GM21576 (cell line): ENCODE results near the gene ZNF33A.
"Not testable (repeated sequence)": the region's sequence is repeated elsewhere in the genome, so short reads cannot be mapped to it uniquely, and the experiment has no call there.

Source experiments
- ATAC-seq: cut with Tn5 transposase; IDR thresholded peaks from one replicate; pipeline ENCODE4 v1.9.1; 2021; ENCODE audit warnings: mild to moderate bottlenecking, moderate library complexity; ENCODE audit not compliant: unreplicated experiment

ZNF33A gene

DNA sequence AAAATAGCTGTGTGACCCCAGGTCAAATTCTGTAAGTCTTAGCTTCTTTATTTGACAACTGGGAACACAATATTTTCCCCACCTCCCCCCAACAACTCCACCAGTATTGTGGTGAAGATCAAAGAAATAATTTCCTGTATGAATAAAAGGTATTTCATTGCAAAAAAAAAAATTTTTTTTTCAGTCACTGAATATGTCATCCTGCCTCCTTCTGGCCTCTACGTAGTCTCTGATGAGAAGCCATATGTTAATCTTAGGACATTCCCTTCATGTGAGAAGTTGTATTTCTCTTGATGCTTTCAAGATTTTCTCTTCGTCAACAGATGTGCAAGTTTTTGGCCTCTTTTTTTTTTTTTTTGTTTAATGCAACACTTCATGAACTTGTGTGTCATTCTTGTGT, 33.0 kb downstream of the ZNF33A start:
- no peak for ATAC-seq

DNA sequence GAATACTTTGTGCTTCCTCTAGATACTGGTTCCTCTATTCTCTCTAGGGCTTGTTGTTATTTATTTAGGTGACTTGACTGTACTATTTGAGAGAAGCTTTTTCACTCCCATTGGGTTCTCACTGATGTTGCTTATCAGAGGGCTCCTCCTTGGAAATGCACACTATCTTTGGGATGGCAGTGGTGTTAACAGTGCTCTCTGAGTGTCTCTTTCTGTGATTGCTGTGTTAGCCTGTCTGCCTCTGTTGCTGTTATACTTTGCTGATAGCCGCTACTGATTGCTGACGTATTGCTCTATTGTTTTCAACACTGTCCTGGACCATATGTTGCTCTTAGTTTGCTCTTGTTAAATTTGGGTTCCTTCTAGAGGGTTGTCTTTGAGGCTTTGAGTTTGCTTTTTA, 34.7 kb downstream of the ZNF33A start:
- ATAC-seq: no peak

DNA sequence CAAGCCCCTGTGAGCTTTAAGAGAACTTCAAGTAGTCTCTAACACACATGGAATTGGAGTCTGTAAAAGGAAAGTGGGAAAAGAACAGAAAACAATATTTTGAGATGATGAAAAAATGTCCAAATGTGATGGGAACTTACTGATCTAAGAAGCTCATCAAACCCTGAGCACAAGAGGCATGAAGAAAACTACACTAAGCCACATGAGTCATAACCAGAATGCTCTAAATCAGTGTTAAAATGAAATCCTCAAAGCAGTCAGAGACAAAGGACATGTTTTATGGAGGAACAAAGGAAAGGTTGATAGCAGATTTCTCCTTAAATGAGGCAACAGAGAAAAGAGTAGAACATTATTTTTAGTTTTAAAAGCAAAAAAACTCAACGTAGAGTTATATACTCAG, 37.2 kb downstream of the ZNF33A start:
- ATAC-seq: no peak

DNA sequence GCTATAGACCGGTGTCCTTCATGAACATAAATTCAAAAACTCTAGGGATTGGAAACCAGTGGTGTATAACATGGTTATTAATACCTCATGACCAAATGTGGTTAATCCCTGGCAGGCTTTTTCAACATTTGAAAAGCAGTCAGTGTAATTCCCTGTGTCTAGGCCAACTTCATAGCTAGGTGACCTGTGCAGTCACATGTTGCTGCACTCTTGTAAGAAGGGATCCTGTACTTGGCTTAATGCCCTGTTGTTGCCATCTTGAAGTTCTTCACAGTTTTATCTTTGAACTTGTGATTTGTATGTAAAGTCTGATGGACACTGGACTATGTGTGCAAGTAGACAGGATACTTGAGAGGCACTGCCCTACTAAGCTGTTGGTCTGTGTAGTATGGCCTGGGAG, 39.7 kb downstream of the ZNF33A start:
- no peak for ATAC-seq

DNA sequence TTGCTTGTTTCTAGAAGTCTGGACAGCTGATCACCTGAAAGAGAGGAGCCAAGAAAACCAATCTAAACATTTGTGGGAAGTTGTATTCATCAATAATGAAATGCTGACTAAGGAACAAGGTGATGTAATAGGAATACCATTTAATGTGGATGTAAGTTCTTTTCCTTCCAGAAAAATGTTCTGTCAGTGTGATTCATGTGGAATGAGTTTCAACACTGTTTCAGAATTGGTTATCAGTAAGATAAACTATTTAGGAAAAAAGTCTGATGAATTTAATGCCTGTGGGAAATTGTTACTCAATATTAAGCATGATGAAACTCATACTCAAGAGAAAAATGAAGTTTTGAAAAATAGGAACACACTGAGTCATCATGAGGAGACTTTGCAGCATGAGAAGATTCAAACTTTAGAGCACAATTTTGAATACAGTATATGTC, 43.9 kb downstream of the ZNF33A start:
- ATAC-seq: no peak

DNA sequence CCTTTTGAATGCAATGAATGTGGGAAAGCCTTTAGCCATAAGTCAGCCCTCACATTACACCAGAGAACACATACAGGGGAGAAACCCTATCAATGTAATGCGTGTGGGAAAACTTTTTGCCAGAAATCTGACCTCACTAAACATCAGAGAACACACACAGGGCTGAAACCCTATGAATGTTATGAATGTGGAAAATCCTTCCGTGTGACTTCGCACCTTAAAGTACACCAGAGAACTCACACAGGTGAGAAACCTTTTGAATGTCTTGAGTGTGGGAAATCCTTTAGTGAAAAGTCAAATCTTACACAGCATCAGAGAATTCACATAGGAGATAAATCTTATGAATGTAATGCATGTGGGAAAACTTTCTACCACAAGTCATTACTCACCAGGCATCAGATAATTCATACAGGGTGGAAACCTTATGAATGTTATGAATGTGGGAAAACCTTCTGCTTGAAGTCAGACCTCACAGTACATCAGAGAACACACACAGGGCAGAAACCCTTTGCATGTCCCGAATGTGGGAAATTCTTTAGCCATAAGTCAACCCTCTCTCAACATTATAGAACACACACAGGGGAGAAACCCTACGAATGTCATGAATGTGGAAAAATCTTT, 44.9 kb downstream of the ZNF33A start:
- ATAC-seq: not testable (repeated sequence)

DNA sequence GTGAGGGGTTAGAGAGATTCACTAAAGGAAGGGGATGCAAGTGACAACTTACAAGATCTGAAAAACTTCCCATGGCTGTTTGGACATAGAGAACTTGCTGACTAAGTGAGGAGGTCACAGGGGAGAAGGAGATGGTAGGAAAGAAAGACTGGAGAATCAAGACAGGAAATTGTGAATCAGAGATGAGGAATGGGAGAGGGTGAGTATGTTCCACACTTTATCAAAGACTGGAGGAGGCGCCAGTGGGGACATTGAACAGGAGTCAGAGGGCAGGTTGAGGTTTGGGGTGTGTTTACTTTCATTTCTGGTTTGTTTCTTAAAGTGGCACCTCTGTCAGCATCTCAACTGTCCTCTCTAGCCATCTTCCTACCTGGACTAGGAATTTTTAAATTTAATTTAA, 59.2 kb downstream of the ZNF33A start:
- not testable (repeated sequence) for ATAC-seq

DNA sequence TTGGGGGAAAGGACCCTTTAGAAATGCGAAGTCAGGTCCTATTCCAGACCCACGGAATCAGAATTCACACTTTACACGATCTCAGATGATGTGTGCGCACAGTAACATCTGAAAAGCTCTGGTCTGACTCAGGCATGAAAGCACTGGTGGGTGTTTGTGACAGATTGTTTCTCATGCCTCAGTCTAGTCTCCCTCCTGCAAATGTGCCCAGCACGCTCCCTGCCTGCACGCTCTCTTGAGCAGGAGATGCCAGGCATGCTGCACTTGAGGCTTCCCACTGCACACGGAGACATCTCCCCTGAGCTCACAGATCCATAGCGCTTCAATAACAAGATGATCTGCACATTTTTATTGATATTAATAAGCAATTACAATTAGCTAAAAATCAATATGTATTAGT, 60.0 kb downstream of the ZNF33A start:
- no peak for ATAC-seq

DNA sequence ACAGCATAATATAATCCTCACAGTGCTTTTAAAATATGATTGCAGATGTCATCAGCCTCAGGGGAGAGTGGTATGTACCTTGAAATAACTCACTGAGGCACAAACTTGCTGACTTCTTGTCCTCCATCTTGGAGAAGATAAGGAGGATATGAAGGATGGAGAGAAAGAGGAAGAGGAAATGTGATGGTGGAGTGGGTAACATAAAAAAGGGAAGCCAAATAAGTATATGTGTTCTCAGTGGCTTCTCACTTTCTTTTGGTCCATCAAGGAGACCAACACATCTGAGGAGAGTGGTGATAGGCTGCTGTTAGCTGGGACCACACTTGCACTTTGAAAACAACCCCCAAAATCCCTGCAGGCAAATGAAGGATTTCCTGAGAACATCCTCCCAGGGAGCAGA, 62.1 kb downstream of the ZNF33A start:
- ATAC-seq: no peak

DNA sequence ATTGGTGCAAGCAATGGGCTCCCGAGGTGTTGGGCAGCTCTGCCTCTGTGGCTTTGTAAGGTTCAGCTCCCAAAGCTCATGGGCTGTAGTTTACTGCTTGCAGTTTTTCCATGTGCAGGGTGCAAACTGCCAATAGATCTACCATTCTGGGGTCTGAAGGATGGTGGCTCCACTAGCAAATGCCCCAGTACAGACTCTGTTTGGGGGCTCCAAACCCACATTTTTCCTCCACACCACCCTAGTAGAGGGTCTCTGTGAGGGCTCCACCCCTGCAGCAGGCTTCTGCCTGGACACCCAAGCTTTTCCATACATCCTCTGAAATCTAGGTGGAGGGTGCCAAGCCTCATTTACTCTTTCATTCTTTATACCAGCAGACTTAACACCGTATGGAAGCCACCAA, 66.2 kb downstream of the ZNF33A start:
- ATAC-seq: no peak

DNA sequence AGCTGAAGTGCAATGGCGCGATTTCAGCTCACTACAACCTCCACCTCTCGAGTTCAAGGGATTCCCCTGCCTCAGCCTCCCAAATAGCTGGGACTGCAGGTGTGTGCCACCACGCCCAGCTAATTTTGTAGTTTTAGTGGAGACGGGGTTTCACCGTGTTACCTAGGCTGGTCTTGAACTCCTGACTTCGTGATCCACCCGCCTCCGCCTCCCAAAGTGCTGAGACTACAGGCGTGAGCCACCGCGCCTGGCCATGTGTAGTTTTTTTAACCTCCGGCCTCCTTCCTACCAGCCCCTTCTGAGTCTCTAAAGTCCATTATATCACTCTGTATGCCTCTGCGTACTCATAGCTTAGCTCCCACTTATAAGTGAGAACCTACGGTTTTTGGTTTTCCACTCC, 82.8 kb downstream of the ZNF33A start:
- not testable (repeated sequence) for ATAC-seq

GRCh38 chr10:38093816-38094157, 83.3 kb downstream of the ZNF33A start:
- peak; percentile 18 for ATAC-seq

GRCh38 chr10:38094158-38094926, 83.9 kb downstream of the ZNF33A start, which contains the start of gene ZNF37A:
Gene ZNF37A, plus strand, starts transcription at chr10:38094337. Its CDS starts 2,281 bp downstream, at chr10:38096618.
- ATAC-seq: peak; percentile 96

- ATAC-seq: no peak
These were observed 84.6 kb downstream of the ZNF33A start for GRCh38 chr10:38094927-38095574.

GRCh38 chr10:38102880-38103279, 92.4 kb downstream of the ZNF33A start:
- ATAC-seq: no peak

GRCh38 chr10:38103756-38104155, 93.3 kb downstream of the ZNF33A start:
- ATAC-seq: no peak

- ATAC-seq: no peak
These were observed 101.7 kb downstream of the ZNF33A start for GRCh38 chr10:38112159-38112558.
